Measurements from ENCODE around the gene ARID4B. TPM values are rescaled to one million over a fixed set of nuclear protein-coding genes. Genes with fewer than 3 reads are reported as not detected.
A peak's percentile ranks its signal among the peaks of the same experiment; 100 is the strongest.

Gene ARID4B
- total and polyA plus RNA-seq, 7 donors, result 8.1 to 41.7 (median 30.1) TPM

- H3K27me3 ChIP-seq, result no peaks in the 10 kb centered on the region
- no peaks in the 10 kb centered on the region for H3K9me3 ChIP-seq
- DNase-seq, result no peak
- no peak overlapping the region for H3K27ac ChIP-seq
- TF ChIP-seq POLR2A (IDR thresholded peaks at IDR 0.05), result no peak
- 86 to 91% methylated on average over 3 of the region's 3 CpGs for WGBS, 2 donors
- H3K36me3 ChIP-seq, result peaks cover 0 to 60% (median 12%) of the 10 kb centered on the region in 4 donors
- intact Hi-C loops (cut with DNase I), result no loop called here
- peaks cover 0 to 3% (median under 1%) of the 10 kb centered on the region in 4 donors for H3K4me1 ChIP-seq
- H3K4me3 ChIP-seq, result no peak overlapping the region
Measured at GRCh38 chr1:235342471-235342870, 14.5 kb upstream of the ARID4B start.

GRCh38 chr1:235342039-235342438 is 14.1 kb upstream of the ARID4B start:
- Histone ChIP-seq H3K9me3 (no peaks in the 10 kb centered on the region), H3K4me1 (peaks cover 0 to 8% (median 3%) of the 10 kb centered on the region in 4 donors), H3K36me3 (peaks cover 0 to 63% (median 12%) of the 10 kb centered on the region in 4 donors), H3K4me3 (no peak overlapping the region), H3K27me3 (no peaks in the 10 kb centered on the region), H3K27ac (no peak overlapping the region)
- no peak for TF ChIP-seq CTCF (IDR thresholded peaks at IDR 0.05)
- no peak for TF ChIP-seq POLR2AphosphoS5 (IDR thresholded peaks at IDR 0.05)
- no peak for TF ChIP-seq POLR2A (IDR thresholded peaks at IDR 0.05)
- TF ChIP-seq EP300 (IDR thresholded peaks at IDR 0.05), result no peak
- no peak for DNase-seq
- intact Hi-C loops (cut with DNase I), result no loop called here
- 84 to 86% methylated on average over 6 of the region's 6 CpGs for WGBS, 2 donors

DNA sequence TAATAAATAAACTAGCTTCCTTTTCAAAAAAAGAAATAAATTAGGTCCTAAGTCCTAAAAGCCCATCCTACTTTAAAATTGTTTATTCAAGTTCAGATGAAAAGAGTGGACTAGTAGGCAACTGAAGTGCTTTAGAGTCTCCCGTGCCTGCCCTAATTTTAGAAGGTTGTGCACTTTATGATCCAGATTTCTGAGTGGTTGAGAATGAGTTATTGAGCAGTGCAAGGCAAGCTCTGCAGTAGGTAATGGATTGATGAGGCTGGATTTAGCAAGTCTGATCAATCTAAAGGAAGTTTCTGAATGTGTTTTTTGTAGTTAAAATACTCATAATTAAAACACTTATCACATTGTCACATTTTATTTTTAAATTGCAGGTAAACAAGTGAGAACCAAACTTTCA is 13.4 kb upstream of the ARID4B start:
- TF ChIP-seq CTCF (IDR thresholded peaks at IDR 0.05), result no peak
- TF ChIP-seq POLR2AphosphoS5 (IDR thresholded peaks at IDR 0.05), result no peak
- no peak for TF ChIP-seq EP300 (IDR thresholded peaks at IDR 0.05)
- no peak for TF ChIP-seq POLR2A (IDR thresholded peaks at IDR 0.05)
- 79 to 82% methylated on average over 1 of the region's 1 CpG for WGBS, 2 donors
- Histone ChIP-seq H3K27me3 (no peaks in the 10 kb centered on the region), H3K4me1 (peaks cover 0 to 12% (median 9%) of the 10 kb centered on the region in 4 donors), H3K27ac (no peak overlapping the region), H3K9me3 (no peaks in the 10 kb centered on the region), H3K36me3 (peaks cover 0 to 65% (median 14%) of the 10 kb centered on the region in 4 donors), H3K4me3 (no peak overlapping the region)
- DNase-seq, result no peak
- intact Hi-C loops (cut with DNase I), result no loop called here

- peaks cover 0 to 70% (median 16%) of the 10 kb centered on the region in 4 donors for H3K36me3 ChIP-seq
- no peak overlapping the region for H3K27ac ChIP-seq
- H3K4me1 ChIP-seq, result peaks cover 0 to 12% (median 9%) of the 10 kb centered on the region in 4 donors
- intact Hi-C loops (cut with DNase I), result no loop called here
- H3K9me3 ChIP-seq, result no peaks in the 10 kb centered on the region
- no peak for DNase-seq
- TF ChIP-seq CTCF (IDR thresholded peaks at IDR 0.05) (no peak), POLR2AphosphoS5 (IDR thresholded peaks at IDR 0.05) (no peak), EP300 (IDR thresholded peaks at IDR 0.05) (no peak), POLR2A (IDR thresholded peaks at IDR 0.05) (no peak)
- WGBS, 2 donors, result 84 to 85% methylated on average over 8 of the region's 8 CpGs
- H3K4me3 ChIP-seq, result no peak overlapping the region
- H3K27me3 ChIP-seq, result no peaks in the 10 kb centered on the region
Measured at GRCh38 chr1:235339746-235340145, 11.8 kb upstream of the ARID4B start.

DNA sequence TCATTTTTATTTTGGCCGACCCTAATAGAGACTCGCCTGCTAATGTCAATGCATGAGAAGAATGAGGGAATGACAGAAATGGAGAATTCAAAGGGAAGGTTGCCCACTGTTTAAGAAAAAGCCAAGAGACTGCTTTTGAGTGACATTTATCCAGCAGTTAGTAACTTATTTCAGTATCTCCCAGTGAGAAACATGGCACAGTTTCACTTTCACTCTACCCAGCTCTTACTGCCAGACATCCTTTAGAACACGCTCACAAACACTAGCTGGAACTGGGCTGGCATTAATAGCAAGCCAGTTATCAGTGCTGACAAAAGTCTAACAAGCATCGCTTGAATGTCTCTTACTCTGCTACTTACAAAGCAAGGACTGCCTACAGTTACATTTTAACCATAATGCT is 8.9 kb upstream of the ARID4B start:
- H3K9me3 ChIP-seq, result no peaks in the 10 kb centered on the region
- H3K36me3 ChIP-seq, result peaks cover 0 to 55% (median 6%) of the 10 kb centered on the region in 4 donors
- intact Hi-C loops (cut with DNase I), result no loop called here
- TF ChIP-seq POLR2A (IDR thresholded peaks at IDR 0.05) (no peak), EP300 (IDR thresholded peaks at IDR 0.05) (no peak), POLR2AphosphoS5 (IDR thresholded peaks at IDR 0.05) (no peak)
- peaks cover 0 to 19% (median 17%) of the 10 kb centered on the region in 4 donors for H3K4me1 ChIP-seq
- no peak for DNase-seq
- 68 to 87% methylated on average over 4 of the region's 4 CpGs for WGBS, 2 donors
- peak overlapping the region in 2 of 4 donors; percentile 19 to 42 for H3K27ac ChIP-seq
- no peak overlapping the region for H3K4me3 ChIP-seq
- H3K27me3 ChIP-seq, result no peaks in the 10 kb centered on the region

DNA sequence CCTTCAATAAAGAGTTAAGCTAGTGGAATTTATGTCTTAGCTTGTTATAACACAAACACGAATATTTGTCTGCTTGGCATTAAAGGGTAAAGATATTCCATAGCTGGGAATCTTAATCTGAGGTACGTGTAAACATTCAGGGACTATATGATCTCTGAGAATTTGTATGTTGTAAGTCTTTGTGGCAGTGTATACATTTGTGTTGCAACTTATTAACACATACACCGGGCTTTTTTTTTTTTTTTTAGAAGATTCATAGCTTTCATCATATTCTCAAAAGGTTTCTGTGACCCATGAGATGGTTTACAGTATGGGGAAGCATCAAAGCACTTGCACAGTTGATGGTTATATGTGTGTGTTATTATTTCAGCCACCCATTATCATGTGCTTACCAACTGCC is 3.4 kb upstream of the ARID4B start:
- no peaks in the 10 kb centered on the region for H3K9me3 ChIP-seq
- no peak overlapping the region for H3K4me3 ChIP-seq
- WGBS, 2 donors, result 39 to 61% methylated on average over 3 of the region's 3 CpGs
- peaks cover 6 to 40% (median 35%) of the 10 kb centered on the region in 4 donors for H3K4me1 ChIP-seq
- no peaks in the 10 kb centered on the region for H3K27me3 ChIP-seq
- intact Hi-C loops (cut with DNase I), result no loop called here
- peaks cover 0 to 11% (median 3%) of the 10 kb centered on the region in 4 donors for H3K36me3 ChIP-seq
- no peak for TF ChIP-seq POLR2A (IDR thresholded peaks at IDR 0.05)
- TF ChIP-seq EP300 (IDR thresholded peaks at IDR 0.05), result no peak
- no peak for TF ChIP-seq CTCF (IDR thresholded peaks at IDR 0.05)
- TF ChIP-seq POLR2AphosphoS5 (IDR thresholded peaks at IDR 0.05), result no peak
- no peak for DNase-seq
- H3K27ac ChIP-seq, result peak overlapping the region in 2 of 4 donors; percentile 13 to 90

All from sigmoid colon (tissue), 7 donors.